A204.1 (cell line): ENCODE measurements around the gene KMT5C.

Source experiments
- FAIRE-seq: peaks from 2 replicates; lab custom pipeline; 2012; peaks lifted over from hg19 to GRCh38; lab: Jason Lieb, UNC

Gene KMT5C

DNA sequence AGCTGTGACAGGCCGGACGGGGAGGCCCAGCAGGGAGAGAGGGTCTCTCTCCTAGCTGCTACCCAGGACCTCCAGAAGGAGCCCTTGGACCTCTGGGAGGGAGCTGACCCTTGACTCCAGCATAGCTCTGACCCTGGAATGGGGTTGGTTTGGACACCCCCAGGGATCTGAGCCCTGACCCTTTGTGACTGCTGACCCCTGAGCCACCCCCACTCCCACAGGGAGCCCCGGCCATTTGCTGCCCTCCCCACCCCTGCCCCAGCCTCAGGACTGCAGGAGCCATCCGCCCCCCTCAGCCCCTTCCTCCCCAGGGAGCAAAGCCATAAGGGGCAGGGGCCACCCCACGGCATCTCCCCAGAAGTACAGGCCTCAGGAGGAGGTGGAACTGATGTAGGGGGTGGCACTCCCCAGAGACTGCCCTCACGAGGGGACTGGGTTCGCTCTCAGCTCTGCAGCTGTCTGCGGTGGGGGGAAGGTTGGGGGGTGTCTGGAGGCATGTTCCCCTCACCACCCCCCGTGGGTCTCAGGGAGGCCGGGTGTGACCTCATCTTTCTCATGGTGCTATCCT lies 7.8 kb downstream of the KMT5C start:
- no peak for FAIRE-seq

DNA sequence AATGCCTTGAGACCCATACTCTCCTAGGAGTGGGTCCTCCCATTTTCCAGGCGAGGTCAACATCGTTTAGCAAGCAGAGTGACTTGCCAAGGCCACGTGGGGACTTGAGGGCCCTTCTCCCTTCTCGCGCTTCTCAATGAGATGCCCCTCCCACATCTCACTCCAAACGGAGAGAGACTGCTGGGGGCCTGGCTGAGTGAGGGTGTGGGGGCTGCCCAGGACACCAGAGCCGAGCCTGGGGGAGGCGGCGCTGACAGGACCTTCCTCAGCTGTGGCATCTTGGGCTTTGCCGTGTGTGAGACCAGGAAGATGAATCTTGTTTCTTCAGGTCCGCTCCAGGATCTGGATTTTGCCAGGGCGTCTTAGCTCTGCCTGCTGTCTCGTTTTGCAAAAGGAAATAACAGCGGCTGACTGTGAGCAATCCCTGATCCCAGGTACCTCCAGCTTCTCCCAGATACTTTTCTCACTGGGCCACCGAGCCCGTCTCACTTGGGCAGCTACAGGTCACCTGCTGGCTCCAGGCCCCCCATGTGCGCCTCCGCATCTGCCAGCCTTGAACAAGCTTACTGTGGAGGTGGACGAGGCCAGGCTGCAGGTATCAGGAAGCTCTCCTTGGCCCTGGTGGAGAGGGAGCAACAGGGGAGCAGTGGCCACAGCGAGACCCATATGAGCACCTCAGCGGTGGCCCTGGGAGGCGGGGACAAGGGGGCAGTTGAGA lies 8.8 kb downstream of the KMT5C start:
- no peak for FAIRE-seq

DNA sequence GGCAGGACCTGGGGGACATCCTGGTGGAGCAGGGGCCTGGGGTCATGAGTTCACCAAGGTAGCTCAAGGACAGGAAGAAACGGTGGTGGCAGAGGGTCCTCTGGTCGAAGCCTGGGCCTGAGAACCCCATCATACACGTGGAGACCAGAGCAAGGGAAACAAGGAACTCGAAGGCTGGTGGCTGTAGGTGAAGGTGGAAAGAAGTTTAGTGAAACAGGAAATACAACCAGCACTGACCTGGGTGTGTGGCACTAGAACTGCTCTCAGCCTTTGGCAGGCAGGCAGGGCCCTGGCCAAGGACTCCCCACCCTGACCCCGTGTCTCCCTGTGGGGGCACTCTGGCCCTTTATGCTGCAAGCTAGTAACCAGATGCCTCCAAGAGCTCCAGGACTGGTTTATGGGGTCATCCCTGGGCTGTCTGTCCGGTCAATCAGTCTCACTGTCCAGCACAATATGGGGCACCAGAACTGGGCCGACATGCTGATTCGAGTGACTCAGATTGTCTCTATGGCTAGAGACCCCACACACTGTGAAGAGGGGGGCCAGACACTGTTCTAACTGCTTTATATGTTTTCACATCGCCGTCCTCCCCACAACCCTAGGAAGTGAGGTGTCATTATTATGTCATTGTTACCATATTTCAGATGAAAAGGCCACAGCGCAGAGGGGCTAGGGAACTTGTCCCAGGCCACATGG lies 11.1 kb downstream of the KMT5C start:
- FAIRE-seq, result no peak

DNA sequence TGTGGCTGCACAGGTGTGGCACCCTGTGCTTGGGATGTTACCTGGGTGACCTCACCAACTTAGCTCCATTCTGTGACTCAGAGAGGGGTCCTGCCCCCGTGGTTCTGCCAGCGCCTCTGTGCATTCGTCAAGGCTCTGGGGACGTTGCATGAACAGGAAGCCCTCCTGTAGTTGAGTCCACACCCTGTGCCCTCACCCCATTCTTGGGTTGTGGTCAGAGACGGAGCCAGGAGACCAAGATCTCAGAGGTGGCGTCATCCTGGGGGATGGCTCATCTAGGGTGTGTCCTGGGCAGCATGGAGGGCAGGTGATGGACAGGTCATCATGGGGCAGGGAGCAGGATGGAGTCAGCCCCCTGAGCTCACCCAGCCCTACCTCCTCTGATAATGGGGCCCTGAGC lies 12.4 kb downstream of the KMT5C start:
- FAIRE-seq, result no peak

DNA sequence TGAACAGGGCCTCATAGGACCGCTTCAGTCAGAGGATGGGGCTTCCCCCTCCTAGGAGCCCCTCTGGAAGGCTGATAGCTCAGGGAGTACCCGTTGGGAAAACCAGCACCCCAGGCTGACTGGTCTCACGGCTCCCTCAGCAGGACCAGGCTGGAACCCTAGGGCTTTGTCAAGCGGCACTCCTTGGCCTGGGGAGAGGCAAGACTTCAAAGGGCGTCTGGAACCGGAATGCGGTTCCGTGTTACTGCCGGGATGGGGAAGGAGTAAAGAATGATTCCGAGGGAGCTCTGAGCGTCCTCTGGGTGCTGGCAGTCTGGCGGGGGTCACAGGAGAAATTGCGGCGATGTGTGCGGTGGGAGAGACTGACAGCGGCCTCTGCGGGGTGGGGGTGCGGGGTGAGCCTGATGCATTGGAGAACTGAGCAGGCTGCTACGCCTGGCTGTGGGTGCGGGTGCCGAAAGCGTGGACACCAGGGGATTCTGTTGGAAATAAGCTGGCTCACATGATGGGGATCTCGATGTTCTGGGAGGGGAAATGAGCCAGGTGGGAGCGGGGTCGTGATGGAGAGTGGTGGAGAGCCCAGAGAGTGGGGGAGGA lies 13.0 kb downstream of the KMT5C start:
- FAIRE-seq, result no peak

DNA sequence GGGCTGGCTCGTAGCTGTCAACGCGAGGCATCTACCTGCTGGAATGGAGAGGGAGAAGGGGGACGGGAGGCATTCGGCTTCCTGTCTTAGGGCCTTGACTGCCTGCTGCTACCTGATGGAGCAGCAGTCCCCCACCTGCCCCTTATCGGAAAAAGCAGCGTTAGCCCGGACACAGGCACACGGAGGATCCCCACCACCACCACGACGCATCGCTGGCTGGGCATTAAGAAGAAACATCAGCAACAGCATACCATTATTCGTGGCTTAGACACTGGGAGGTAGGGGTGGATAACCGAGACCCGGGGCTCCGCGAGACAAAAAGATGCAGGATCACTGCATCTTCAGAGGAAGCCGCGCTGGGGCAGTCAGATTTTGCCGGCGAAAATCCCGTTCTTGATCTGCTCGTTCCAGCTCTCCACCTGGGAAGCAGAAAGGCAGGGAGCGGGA lies 13.7 kb downstream of the KMT5C start:
- no peak for FAIRE-seq

DNA sequence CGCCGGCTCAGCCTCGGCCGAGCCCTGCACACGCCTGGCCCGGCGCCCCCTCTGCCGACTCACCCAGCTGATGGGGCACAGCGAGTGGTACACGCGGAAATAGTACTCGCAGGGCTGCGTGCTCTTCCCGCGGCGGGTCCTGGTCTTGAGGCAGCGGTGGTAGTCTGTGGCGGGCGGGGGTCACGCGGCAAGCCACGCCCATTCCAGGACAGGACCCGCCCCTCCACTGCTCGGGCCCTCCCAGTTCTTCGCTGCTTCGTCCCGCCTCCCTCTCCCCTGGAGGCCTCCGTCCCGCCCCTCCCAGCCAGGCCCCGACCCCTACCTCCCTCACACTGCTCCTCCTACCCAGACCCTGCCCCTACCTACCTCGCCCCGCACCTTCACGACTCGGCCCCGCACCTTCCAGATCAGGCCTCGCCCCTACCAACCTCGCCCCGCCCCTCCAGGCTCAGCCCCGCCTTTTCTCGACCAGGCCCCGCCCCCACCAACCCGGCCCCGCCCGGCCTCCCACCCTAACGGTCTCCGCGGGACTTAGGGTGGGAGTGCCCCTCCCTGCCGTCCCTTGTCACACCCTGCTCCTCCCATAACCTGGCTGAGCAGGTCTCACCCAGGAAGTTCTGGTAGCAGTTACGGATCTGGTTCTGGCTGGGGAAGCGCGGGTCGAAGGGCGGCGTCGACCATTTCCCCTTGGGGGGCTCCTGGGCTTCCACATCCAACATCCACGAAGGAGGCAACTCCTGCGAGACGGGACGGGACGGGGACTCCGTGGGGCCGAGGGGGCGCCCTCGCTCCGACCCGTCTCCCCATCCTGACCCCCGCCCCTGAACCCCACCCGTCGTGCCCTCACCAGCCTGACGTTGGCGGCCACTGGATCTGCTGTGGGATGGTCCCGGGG lies 14.4 kb downstream of the KMT5C start:
- no peak for FAIRE-seq

DNA sequence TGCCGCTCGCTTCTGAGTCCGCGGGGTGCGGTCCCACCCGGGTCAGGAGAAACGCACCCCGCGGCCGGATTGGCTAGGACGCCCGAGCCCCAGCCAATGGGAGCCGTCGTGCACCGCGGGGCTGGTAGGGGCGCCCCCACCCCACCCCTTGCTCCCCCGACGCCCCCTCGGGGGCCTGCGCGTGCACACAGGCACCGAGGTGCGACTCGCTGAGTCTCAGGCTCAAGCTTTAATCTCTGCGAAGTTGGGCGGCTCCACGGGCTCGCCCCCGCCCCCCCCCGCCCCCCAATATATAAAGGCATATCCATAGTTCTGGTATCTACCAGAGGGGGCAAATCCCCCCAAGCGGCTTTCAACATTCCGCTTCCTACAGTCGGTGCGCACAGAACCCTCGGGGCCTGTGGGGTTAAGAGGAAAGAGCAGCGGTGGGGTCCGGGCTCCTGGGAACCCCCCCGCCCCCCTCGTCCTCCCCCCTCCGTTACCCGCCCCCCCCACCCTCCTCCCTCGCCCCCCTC lies 15.1 kb downstream of the KMT5C start, which contains the start of gene COX6B2:
COX6B2 (minus strand) TSS at position 22 of the 515 bp plus-strand sequence. CDS start 198 bp downstream, outside the sequence.
- no peak for FAIRE-seq

DNA sequence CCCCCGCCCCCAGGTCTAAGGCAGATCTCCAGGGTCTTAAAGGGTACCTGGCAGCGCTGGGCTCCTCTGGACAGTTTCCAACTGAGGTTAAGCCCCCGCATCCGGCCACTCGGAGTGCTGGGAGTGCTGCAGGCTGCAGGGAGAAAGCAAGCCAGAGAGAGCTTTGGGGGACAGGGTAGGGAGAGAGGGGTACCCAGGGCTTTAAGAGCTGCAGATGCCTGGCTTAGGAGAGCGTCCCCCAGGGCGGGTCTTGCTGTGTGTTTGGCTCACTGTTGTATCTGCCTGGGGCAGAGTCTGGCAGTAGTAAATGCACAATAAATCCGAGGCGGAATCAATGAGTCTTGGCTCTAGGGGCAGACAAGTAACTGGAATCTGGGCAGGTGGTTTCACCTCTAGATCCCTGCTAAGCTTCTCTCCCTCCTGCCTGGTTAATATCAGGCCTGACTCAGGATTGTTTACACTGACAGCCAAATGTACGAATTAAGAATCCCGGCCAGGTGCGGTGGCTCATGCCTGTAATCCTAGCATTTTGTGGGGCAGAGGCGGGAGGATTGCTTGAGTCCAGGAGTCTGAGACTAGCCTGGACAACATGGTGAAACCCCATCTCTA lies 15.6 kb downstream of the KMT5C start:
- FAIRE-seq, result no peak

DNA sequence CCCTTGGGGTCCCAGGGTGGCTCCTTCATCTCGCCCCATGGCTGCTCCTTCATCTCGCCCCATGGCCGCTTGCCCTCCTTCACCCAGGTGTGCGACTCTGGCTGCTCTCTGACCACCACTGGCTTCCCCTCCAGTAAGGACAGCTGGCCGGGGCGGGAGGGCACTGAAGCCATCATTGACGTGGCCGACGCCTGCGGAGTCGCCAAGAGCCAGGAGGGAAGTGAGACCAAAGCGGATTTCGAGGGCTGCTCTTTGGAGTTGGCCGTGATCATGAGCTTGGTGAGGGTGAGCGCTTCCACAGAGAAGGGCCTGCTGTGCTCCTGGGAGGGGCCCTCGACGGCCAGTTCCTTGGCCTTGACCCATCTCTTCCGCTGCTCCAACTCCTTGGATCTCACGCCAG lies 18.8 kb downstream of the KMT5C start:
- FAIRE-seq, result no peak

DNA sequence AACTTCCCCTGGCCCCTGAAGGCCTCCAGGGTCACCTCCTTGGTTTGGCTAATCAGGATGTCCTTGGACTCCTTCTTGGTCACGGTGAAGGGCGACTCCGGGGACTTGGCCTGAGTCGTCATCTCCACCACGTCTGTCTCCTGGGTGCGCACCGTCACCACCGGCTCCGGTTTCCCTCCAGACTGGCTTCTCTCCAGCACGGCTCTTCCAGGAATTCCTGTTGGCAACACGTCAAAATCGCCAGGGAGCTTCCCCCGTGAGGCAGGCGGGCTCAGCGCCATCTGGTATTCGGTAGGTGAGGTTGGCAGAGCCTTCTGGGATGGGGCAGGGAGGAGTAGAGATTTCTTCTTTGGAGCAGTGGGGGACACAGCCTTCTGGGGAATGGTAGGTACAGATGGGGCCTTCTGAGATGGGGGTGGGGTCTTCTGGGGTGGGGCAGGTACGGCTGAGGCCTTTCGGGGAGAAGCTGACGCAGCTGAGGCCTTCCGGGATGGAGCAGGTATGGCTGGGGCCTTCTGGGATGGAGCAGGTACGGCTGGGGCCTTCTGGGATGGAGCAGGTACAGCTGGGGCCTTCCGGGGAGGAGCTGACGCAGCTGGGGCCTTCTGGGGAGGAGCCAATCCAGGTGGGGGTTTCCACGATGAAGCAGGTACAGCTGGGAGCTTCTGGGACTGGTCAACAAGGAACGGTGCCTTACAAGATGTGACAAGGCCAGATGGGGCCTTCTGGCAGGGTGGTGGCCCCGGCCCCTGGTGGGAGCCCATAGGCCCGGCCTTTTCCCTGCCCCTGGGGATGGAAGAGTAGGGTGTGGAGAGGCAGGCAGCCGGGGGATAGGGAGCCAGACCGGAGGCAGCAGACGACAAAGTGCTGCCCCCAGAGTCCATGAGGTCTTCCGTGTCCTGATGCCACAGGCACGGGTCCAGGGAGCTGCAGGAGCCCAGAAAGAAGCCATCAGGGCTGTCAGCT lies 19.6 kb downstream of the KMT5C start:
- no peak for FAIRE-seq

DNA sequence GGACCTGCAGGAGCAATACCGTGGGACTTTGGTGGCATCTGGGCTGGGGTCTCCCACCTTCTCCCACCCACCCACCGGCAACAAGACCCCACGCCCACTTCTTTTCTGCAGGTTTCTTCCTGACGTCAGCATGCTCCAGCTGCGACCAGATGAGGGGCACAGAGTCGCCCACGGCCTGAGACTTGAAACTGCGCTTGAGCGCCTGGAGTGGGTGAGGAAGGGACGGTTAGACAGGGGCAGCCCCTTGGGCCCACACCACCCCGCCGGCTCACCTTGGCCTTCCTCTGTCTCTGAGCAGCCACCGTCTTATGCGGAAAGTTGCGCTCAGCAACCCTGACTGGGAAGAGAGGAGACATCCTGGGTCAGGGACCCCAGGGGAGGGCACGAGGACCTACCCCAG lies 21.2 kb downstream of the KMT5C start:
- FAIRE-seq, result no peak

DNA sequence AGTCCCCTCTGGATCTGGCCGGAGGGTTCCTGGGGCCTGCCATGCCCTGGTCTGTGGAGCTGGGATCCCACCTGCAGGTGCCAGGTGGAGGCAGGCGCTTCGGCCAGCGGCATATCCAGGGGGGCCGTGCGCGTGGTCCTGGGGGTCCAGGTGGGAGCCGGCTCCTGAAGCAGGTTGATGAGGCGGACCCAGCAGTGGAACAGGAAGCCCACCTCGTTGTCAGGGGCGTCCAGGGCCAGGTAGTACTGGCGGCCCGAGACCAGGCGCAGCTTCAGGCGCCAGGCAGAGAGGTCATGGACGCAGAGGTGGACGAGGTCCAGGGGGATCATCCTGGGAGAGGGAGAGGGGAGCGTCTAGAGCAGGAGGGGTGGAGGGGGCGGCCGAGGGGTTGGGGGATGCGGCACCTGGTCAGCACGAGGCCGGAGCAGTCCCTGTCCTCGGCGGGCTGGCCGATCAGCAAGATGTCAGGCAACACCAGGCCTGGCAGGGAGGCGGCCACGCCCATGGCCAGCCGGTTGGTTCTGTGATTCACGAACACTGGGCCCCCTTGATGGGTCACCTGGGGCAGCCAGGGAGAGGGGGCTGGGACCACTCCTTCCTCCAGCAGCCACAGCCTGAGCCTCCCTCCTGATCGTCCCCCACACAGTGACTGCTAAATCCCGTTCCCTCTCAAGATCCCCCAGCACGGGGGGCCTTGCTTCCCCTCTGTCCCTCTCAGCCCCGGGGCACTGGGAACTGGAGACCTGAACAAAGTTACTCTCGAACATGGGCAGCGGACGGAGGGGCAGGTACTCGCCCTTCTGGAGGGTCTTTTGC lies 22.7 kb downstream of the KMT5C start:
- no peak for FAIRE-seq

DNA sequence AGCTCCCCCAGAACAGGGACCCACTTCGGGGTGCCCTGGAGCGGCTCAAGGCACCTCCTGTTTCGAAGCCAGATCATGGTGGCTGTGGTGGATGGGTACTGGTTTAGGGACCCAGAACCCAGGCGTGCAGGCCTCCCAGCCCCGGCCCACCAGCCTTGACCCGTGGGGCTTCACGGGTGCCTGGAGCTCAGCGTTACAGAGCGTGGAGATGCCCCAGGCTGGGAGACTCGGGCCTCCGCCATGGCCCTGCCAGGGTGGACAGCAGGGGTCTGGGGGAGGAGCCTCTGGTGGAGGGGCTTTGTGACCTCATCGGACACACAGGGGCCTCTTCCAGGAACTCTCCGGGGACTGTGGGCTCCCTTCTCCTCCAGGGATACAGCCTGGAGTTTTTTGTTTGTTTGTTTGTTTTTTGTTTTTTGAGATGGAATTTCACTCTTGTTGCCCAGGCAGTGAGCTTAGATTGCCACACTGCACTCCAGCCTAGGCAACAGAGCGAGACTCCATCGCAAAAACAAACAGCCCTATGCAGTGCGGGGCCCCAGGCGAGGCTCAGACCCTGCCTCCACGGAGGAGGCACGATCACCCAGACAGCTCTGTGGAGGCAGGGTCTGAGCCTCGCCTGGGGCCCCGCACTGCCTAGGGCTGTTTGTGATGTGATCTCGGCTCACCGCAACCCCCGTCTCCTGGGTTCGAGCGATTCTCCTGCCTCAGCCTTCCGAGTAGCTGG lies 23.5 kb downstream of the KMT5C start, which contains the start of gene GARIN5B:
GARIN5B (minus strand) TSS at position 271 of the 727 bp plus-strand sequence; CDS start at position 77, 194 bp downstream.
- FAIRE-seq, result no peak

DNA sequence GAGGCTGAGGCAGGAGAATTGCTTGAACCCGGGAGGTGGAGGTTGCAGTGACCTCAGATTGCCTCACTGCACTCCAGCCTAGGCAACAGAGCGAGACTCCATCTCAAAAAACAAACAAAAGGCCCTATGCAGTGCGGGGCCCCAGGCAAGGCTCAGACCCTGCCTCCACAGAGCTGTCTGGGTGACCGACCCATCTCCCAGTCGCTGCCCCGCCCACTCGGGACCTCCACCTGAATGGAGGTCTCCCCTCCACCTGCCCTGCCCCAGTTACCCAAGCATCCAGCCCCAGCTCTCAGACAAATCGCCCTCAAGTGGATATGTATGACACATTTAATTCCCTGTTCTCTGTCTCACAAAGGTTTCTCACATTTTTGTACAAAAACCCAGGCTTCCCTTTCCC lies 25.6 kb downstream of the KMT5C start:
- FAIRE-seq, result no peak

DNA sequence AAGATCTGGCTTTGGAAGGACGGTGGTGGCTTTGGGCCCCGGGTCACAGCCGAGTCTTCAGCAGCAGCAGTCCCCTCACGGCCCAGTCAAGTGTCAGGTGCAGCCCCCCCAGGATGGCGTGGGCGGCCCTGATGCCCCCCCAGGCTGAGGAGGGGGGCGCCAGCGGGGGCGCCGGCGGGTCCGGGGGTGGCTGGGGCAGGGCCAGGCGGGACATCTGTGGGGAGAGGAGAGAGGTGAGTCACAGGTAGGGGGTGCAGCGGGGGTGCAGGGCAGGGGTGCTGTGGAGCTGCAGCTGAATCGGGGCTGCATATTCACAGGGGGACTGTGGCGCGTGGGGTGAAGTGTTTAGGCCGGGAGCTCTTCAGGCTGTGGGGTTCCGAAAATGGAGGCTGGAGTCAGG lies 26.3 kb downstream of the KMT5C start:
- FAIRE-seq, result no peak

DNA sequence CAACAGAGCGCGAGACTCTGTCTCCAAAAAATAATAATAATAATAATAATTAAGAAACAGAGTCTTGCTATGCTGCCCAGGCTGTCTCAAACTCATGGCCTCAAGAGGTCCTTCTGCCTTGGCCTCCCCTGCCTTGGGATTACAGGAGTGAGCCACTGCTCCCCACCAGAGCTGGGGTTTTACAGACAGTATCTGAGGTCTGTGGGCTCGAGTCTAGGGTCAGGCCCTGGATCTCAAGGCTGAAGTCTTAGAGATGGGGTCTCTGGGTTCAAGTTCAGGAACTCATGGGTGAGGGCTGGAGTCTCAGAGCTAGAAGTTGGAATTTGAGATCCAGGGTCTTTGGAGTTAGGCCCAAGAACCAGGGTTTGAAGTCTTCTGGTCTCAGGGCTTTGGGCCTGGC lies 27.1 kb downstream of the KMT5C start:
- no peak for FAIRE-seq

DNA sequence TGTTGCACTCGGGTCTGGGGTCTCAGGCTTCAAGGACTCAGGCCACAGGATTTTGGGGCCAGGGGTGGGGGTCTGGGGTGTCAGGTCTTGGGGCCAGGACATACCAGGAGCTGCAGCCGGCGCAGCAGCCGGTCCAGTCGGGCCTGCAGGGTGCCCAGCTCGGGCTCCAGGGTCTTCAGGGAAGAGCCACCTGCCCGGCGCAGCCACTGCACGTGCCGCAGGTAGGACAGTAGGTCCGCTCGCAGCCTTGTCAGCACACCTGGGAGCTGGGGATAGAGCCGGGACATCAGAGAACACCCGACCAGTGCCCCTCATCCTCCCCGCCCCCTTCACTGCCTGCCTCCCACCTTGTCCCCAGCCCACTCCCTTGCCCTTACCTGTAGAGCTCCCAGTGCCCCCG lies 28.4 kb downstream of the KMT5C start:
- no peak for FAIRE-seq
